IPS-18c (cell line): ENCODE data around the gene RPUSD1.
"Not testable (repeated sequence)": the region's sequence is repeated elsewhere in the genome, so short reads cannot be mapped to it uniquely, and the experiment has no call there.

Experiments
- H3K4me3 ChIP-seq: 2 replicates; pipeline ENCODE4 v1.7.0; 2013; ENCODE audit warnings: low read depth, mild to moderate bottlenecking, low read length, moderate library complexity; ENCODE audit not compliant: insufficient read depth
- H3K9me3 ChIP-seq: one replicate; pipeline ENCODE4 v1.6.1; 2013; ENCODE audit warnings: mild to moderate bottlenecking, low read length, moderate library complexity; ENCODE audit not compliant: control insufficient read depth, insufficient read depth

The RPUSD1 gene

DNA sequence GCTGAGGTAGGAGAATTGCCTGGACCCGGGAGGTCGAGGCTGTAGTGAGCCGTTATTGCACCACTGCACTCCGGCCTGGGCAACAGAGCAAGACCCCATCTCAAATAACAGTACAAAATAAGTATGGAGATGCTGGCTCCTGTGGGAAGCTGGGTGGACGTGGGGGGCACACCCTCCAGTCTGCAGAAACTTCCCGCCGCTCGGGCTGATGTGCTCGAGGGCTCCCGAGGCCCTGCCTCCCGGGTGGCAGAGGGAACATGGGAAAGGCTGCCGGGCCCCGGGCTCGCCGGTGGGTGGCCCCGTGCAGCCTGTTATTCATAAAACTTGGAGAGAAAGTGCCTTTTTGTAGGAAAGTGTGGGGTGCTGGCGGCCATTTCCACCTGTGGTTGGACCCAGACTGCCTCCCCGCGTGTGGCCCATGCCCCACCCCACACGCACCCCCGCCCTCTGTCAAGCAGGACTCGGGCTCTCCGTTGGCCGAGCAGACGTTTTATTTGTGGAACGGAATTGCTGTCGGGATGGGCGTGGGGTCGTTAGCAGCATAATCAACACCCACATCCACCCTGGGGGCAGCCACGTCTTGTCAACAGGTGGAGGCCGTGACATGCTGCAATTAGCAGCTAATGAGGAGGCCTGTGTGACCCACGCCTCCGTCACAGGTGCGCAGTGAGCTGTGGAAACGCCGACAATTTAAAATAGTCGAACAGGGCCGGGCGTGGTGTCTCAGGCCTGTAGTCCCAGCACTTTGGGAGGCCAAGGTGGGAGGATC is 40.0 kb downstream of the RPUSD1 start:
- H3K4me3 ChIP-seq: no peak overlapping the region
- H3K9me3 ChIP-seq: no peaks in the 10 kb centered on the region

DNA sequence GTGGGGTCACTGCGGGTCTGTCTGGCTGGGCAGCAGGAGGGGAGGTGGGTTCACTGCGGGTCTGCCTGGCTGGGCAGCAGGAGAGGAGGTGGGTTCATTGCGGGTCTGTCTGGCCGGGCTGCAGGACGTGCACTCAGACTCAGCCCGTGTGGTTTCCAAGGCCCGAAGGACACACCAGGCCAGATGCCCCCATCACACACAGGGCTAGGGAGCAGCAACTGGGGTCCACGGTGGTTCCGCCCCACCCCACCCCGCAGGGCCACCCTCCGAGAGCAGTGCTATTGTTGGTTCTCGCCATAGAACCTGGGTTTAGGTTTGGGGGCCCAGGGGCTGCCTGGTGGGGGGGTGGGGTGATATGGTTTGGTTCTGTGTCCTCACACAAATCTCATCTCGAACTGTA is 41.5 kb downstream of the RPUSD1 start:
- H3K4me3 ChIP-seq: no peak overlapping the region
- H3K9me3 ChIP-seq: no peaks in the 10 kb centered on the region

DNA sequence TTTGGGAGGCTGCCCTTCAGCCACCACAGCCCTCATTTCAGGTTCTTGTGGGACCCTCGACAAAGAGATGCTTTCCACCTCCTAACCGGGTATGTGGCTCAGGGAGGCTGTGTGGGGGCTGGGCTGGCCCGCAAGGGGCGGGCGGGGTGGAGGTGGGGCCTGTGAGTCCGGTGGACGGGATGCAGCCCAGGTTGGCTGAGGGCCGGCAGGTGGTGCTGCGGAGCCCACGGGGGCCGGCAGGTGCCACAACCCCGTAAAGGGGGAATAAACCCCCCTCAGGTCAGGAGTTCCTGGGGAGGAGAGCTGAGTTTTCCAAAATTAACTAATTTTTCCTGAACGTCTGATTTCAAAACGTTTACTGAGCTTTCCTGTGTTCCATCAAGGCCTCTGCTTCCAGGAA is 42.4 kb downstream of the RPUSD1 start:
- H3K9me3 ChIP-seq: no peaks in the 10 kb centered on the region
- H3K4me3 ChIP-seq: no peak overlapping the region

DNA sequence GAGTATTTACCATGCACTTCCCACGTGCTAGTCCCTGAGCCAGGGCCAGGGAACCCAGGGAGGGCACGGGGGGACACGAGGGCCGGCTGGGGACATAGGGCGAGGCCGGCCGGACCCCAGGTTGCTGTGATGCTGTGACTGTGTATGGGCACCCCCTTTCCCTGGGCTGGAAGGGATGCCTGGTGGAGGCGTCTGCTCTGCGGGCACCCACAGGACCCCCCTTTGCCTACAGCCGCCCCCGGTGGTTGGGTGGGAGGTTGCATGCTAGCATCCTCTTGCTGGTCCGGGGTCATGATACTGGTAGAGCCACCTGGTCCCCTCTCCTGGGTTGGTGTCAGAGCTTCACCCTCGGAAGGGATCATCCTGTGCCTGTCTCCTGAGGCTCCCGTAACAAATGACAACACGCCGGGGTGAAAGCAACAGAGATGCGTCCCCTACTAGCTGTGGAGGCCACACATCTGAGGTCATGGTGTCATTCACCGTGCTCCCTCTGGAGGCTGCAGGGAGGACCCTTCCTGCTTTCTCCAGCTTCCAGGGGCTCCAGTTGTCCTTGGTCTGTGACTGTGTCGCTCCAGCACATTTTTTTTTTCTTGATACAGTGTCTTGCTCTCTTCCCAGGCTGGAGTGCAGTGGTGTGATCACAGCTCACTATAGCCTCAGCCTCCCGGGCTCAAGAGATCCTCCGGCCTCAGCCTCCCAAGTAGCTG is 44.2 kb downstream of the RPUSD1 start:
- no peaks in the 10 kb centered on the region for H3K9me3 ChIP-seq
- H3K4me3 ChIP-seq: no peak overlapping the region

DNA sequence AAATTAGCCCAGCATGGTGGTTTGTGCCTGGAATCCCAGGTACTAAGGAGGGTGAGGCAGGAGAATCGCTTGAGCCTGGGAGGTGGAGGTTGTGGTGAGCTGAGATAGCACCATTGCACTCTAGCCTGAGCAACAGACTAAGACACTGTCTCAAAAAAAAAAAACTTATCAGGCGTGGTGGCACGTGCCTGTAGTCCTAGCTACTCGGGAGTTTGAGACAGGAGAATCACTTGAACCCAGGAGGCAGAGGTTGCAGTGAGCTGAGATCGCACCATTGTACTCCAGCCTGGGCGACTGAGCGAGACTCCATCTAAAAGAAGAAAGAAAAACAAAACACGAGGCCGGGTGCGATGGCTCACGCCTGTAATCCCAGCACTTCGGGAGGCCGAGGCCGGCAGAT is 45.3 kb downstream of the RPUSD1 start:
- H3K9me3 ChIP-seq, H3K4me3 ChIP-seq: not testable (repeated sequence)

DNA sequence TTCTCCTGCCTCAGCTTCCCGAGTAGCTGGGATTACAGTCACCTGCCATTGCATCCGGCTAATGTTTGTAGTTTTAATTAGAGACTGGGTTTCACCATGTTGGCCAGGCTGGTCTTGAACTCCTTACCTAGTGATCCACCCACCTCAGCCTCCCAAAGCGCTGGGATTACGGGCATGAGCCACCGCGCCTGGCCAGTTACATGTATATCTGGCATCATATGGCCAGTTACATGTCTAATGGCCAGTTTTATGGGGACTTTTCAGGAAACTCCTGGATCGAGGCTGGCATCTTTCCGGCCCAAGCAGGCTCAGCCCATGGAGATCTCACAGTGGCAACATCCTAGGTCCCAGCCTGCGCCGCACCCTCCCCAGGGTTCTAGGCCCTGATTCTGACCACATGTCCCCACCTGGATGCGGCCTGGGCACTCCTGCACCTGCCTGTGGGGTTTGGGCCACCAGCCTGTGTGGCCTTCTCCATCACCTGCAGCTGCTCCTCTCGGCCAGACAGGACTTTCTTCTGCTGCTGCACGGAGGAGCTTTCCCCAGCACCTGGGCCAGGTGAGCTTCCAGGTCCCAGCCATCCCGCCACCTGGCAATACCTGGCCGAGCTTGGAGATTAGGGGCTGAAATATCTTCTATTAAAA is 46.1 kb downstream of the RPUSD1 start:
- Histone ChIP-seq H3K9me3 (no peaks in the 10 kb centered on the region), H3K4me3 (no peak overlapping the region)

DNA sequence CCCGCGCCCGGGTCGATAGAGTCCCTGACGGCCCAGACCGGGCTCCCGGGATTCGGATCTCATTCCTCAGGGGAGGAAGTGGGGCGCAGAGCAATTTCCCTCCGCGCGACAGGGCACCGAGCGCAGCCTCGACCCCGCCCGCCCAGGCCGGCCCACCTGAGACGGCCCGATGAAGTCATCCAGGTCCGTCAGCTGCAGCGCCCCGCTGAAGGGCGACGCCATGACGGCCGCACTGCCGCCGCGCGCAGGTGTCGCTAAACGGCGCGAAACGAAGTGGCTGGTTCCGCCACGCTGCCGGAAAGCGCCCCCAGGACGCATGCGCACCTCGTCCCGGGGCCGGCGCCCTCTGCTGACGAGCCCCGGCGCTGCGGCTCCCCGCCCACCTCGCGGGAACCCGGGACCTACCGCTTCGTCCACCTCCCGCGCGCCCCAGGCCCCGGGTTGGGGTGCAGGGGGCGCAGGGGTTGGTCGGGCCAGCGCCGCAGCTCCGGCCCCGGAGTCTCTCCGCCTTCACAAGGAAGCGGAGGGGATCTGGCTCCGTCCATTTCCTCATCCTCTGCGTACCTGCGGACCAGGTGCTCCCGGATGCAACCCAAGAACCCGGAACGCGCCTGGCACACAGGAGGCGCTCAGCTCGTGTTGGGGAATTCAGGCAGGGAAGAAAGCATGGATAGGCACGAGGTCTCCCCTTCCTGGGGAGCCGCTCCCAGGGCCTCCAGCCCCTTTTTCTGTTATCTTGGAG is 47.2 kb downstream of the RPUSD1 start, which contains the start of gene CIAO3:
CIAO3 (minus strand) TSS at position 234 of the 742 bp plus-strand sequence; CDS start at position 222, 12 bp downstream.
- Histone ChIP-seq H3K9me3 (no peaks in the 10 kb centered on the region), H3K4me3 (peak within 1 kb of the TSS; percentile 92)

DNA sequence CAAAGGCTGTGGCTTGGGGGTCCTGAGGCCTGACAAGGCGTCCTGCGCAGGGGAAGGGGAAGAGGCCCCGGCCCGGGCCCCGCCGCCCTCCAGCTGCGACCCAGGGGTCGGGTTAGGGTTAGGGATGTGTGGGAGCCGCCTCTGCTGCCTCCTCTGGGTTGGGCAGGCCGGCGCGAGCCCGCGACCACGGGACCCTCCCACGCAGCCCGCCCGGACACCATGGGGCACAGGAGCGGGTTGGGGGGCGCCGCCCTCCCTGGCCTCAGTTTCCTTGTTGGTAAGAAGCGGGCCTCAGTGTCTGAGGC is 47.8 kb downstream of the RPUSD1 start:
- H3K4me3 ChIP-seq: peak overlapping the region; percentile 92
- no peaks in the 10 kb centered on the region for H3K9me3 ChIP-seq

DNA sequence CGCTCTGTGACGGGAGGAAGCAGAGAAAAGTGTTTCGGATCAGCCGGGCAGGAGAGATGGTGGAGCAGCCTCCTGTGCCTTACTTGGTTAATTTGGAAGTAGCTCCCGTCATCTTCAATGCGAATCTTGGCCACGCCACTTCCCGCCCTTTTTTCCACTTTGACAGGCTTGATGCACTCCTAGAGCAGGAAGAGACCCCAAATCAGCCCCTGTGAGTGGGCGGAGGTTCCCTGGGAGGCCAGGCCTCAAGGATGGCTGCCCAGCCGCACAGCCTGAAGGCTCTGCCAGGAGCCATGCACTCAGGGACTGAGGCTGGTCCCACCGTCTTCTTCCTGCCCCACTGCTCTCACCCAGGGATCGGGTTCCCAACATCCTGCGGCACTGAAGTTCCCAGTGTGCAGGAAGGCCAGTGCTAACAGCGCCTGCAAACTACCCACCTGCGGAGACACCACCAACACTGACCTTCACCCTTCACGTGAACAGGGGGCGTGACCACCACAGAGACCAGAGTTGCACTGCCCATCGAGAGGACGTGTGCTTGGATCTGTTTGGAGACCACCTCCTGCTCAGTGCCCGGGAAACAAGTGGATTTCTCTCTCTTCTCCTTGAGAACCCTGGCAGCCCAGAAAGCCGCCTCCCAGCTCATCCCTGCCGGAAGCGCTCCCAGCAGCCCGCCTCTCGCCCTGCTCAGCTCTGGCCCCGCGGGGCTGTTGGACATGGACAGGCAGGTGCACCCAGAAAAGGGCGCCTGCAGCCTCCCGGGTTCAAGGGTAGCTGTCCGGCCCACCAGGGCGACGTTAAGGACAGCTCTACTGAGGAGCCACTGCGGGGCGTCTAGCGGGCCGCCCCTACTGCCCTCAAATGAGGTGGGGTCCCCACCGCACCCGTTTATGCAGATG is 48.4 kb downstream of the RPUSD1 start:
- no peaks in the 10 kb centered on the region for H3K9me3 ChIP-seq
- peak overlapping the region; percentile 92 for H3K4me3 ChIP-seq

DNA sequence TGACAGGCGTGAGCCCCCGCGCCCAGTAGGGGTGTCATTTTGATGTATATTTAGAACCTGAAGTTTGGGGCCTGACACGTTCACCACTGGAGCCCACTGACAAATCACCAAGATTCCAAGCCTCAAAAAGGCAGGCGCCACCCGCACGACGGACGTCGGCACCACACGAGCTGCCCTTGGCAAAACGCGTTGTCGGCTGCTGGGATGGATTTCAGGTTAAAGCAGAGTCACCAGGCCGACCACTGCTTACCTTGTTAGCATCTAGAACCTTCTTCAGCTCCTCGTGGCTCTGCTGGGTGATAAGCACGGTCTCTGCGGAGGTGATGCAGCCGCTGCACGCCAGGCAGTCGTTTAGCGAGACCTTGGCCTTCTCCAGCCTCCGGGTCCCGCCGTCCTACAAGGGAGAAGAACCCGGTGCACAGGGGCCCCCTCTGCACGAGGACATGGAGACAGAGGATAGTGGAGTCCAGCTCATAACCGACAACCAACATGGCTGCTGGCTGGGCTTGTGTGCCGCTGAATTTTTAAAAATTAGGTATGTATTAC is 51.2 kb downstream of the RPUSD1 start:
- Histone ChIP-seq H3K9me3 (no peaks in the 10 kb centered on the region), H3K4me3 (no peak overlapping the region)

DNA sequence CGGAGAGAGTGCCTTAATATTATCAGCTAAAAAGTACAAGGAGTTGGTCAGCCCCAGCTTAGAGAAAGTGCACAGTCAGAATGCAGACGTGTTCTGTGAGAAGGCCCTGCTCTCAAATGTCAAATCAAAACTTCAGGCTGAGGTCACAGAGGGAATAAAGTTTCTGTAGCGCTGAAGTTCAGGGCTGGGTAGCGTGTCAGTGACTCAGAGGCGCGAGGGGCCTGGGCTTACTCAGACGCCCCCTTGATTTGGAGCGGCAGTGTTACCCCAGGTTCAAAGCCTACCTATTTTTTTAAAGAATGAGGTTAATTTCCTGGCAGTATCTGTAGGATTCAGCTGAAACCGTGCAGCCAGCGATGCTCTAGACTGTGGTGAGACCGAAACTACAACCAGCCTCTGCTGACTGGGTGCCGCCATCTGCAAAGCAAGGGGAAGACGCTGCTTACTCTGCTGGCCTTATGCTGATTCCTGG is 52.2 kb downstream of the RPUSD1 start:
- no peak overlapping the region for H3K4me3 ChIP-seq
- no peaks in the 10 kb centered on the region for H3K9me3 ChIP-seq

DNA sequence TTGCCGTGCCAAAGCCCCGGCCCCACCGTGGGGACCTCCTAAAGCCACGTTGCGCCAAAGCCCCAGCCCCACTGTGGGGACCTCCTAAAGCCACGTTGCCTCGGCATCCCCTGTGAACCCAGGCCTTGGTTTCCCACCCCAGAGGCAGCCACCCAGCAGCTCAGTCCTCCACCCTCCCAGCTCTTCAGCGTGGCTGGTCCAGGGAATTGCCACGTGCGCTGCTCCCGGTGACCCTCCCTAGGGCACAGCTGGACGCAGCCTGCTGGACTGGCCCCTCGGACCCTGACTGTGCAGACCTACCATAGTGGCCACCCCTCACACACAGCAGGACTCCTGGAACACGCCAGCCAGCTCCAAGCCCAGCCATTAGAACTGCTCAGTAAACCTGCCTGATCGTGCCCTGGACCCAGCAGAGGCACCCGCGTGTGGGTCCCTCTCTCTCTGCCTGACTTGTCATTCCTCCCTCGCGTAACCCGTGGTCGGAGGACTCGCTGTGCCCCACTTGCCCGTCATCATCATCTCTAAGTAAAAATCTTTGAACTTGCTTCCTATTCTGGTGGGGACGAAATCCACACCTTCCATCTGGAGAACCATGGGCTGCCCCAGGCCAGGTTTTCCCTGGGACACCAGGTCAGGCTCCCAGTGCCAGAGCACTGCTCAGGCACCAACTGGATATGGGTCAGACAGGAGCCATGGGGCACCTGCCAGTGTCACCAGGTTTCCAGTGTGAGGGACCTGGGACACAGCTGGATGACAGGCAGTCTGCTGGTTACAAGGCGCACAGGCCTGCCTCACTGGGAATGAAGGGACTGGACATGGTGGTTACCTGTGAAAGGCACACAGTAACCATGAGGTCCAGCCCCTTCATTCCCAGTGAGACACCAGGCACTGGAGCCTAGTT is 53.0 kb downstream of the RPUSD1 start:
- Histone ChIP-seq H3K9me3 (no peaks in the 10 kb centered on the region), H3K4me3 (no peak overlapping the region)
